Measurements from ENCODE around the gene UBD.
A peak's percentile ranks its signal among the peaks of the same experiment; 100 is the strongest.

The UBD gene

DNA sequence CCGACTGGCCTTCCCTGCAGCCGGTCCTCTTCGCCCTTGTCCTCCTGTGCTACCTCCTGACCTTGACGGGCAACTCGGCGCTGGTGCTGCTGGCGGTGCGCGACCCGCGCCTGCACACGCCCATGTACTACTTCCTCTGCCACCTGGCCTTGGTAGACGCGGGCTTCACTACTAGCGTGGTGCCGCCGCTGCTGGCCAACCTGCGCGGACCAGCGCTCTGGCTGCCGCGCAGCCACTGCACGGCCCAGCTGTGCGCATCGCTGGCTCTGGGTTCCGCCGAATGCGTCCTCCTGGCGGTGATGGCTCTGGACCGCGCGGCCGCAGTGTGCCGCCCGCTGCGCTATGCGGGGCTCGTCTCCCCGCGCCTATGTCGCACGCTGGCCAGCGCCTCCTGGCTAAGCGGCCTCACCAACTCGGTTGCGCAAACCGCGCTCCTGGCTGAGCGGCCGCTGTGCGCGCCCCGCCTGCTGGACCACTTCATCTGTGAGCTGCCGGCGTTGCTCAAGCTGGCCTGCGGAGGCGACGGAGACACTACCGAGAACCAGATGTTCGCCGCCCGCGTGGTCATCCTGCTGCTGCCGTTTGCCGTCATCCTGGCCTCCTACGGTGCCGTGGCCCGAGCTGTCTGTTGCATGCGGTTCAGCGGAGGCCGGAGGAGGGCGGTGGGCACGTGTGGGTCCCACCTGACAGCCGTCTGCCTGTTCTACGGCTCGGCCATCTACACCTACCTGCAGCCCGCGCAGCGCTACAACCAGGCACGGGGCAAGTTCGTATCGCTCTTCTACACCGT is 6.1 kb downstream of the UBD start:
- Histone ChIP-seq H3K27ac (ENCODE audit: extremely low read depth, low read depth, low read length) (peak overlapping the region; percentile 3; the same call in 1 of the 2 replicates), H3K9me3 (ENCODE audit: control insufficient read depth, insufficient read depth, low read depth, low read length) (no peaks in the 10 kb centered on the region), H3K36me3 (ENCODE audit: control insufficient read depth in 2 of 2, insufficient read depth in 1 of 2, low read length in 2 of 2) (no peaks in the 10 kb centered on the region), H3K4me1 (ENCODE audit: control insufficient read depth, insufficient read depth, low read length) (peaks cover 12% of the 10 kb centered on the region), H3K4me3 (ENCODE audit: low read depth, low read length) (peak overlapping the region; percentile 44)
- ChIA-PET POLR2A (no interaction called here), CTCF (interaction anchor here (0.6 kb wide), 2 partner anchors 56 to 122 kb away, joined by 3 to 4 read pairs; no protein-coding TSS in a partner anchor)
- TF ChIP-seq ZNF112 (tag by site-specific recombination; IDR thresholded peaks at IDR 0.05) (no peak), ZNF660 (tag by site-specific recombination; IDR thresholded peaks at IDR 0.05) (no peak), ZSCAN23 (tag by site-specific recombination; IDR thresholded peaks at IDR 0.05) (no peak), ZNF324 (tag by site-specific recombination; IDR thresholded peaks at IDR 0.05) (no peak), ZNF664 (tag by site-specific recombination; IDR thresholded peaks at IDR 0.05) (no peak), BCL11A (tag by site-specific recombination; IDR thresholded peaks at IDR 0.05; ENCODE audit: low read depth) (no peak), ZNF785 (tag by site-specific recombination; IDR thresholded peaks at IDR 0.05) (no peak), ZNF239 (tag by site-specific recombination; IDR thresholded peaks at IDR 0.05) (no peak), ZNF558 (tag by site-specific recombination; IDR thresholded peaks at IDR 0.05) (no peak), ZNF2 (tag by site-specific recombination; IDR thresholded peaks at IDR 0.05) (no peak), ZNF37A (tag by site-specific recombination; IDR thresholded peaks at IDR 0.05) (no peak), ZFP3 (tag by site-specific recombination; IDR thresholded peaks at IDR 0.05; ENCODE audit: low read depth) (no peak), ZFP69B (tag by site-specific recombination; IDR thresholded peaks at IDR 0.05) (peak; percentile 61), ZNF132 (tag by site-specific recombination; IDR thresholded peaks at IDR 0.05; ENCODE audit: borderline replicate concordance) (no peak), ZNF600 (tag by site-specific recombination; IDR thresholded peaks at IDR 0.05) (peak; percentile 87), ZNF791 (tag by site-specific recombination; IDR thresholded peaks at IDR 0.05) (no peak), ZNF23 (tag by site-specific recombination; IDR thresholded peaks at IDR 0.05; ENCODE audit: borderline replicate concordance) (no peak)
- TF ChIP-seq, protein P1, sequence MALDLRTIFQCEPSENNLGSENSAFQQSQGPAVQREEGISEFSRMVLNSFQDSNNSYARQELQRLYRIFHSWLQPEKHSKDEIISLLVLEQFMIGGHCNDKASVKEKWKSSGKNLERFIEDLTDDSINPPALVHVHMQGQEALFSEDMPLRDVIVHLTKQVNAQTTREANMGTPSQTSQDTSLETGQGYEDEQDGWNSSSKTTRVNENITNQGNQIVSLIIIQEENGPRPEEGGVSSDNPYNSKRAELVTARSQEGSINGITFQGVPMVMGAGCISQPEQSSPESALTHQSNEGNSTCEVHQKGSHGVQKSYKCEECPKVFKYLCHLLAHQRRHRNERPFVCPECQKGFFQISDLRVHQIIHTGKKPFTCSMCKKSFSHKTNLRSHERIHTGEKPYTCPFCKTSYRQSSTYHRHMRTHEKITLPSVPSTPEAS (tag by site-specific recombination; IDR thresholded peaks at IDR 0.05) = no peak
- TF ChIP-seq, protein P2, sequence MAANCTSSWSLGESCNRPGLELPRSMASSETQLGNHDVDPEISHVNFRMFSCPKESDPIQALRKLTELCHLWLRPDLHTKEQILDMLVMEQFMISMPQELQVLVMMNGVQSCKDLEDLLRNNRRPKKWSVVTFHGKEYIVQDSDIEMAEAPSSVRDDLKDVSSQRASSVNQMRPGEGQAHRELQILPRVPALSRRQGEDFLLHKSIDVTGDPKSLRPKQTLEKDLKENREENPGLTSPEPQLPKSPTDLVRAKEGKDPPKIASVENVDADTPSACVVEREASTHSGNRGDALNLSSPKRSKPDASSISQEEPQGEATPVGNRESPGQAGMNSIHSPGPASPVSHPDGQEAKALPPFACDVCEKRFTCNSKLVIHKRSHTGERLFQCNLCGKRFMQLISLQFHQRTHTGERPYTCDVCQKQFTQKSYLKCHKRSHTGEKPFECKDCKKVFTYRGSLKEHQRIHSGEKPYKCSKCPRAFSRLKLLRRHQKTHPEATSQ (tag by site-specific recombination; IDR thresholded peaks at IDR 0.05) = no peak
- TF ChIP-seq, protein P3, sequence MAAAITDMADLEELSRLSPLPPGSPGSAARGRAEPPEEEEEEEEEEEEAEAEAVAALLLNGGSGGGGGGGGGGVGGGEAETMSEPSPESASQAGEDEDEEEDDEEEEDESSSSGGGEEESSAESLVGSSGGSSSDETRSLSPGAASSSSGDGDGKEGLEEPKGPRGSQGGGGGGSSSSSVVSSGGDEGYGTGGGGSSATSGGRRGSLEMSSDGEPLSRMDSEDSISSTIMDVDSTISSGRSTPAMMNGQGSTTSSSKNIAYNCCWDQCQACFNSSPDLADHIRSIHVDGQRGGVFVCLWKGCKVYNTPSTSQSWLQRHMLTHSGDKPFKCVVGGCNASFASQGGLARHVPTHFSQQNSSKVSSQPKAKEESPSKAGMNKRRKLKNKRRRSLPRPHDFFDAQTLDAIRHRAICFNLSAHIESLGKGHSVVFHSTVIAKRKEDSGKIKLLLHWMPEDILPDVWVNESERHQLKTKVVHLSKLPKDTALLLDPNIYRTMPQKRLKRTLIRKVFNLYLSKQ (tag by site-specific recombination; IDR thresholded peaks at IDR 0.05; ENCODE audit: borderline replicate concordance) = no peak
- TF ChIP-seq, protein P4, sequence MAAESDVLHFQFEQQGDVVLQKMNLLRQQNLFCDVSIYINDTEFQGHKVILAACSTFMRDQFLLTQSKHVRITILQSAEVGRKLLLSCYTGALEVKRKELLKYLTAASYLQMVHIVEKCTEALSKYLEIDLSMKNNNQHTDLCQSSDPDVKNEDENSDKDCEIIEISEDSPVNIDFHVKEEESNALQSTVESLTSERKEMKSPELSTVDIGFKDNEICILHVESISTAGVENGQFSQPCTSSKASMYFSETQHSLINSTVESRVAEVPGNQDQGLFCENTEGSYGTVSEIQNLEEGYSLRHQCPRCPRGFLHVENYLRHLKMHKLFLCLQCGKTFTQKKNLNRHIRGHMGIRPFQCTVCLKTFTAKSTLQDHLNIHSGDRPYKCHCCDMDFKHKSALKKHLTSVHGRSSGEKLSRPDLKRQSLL (tag by site-specific recombination; IDR thresholded peaks at IDR 0.05) = 0 out of 2 replicates have a peak, but pooled peaks have one; percentile 29
- TF ChIP-seq, protein P5, sequence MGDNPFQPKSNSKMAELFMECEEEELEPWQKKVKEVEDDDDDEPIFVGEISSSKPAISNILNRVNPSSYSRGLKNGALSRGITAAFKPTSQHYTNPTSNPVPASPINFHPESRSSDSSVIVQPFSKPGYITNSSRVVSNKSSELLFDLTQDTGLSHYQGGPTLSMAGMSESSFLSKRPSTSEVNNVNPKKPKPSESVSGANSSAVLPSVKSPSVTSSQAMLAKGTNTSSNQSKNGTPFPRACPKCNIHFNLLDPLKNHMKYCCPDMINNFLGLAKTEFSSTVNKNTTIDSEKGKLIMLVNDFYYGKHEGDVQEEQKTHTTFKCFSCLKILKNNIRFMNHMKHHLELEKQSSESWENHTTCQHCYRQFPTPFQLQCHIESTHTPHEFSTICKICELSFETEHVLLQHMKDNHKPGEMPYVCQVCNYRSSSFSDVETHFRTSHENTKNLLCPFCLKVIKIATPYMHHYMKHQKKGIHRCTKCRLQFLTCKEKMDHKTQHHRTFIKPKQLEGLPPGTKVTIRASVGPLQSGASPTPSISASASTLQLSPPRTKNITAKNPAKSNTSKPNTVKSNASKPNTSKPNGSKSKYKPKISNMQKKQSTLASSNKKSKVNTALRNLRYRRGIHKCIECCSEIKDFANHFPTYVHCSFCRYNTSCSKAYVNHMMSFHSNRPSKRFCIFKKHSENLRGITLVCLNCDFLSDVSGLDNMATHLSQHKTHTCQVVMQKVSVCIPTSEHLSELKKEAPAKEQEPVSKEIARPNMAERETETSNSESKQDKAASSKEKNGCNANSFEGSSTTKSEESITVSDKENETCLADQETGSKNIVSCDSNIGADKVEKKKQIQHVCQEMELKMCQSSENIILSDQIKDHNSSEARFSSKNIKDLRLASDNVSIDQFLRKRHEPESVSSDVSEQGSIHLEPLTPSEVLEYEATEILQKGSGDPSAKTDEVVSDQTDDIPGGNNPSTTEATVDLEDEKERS (tag by site-specific recombination; IDR thresholded peaks at IDR 0.05) = no peak
- TF ChIP-seq, protein P6, sequence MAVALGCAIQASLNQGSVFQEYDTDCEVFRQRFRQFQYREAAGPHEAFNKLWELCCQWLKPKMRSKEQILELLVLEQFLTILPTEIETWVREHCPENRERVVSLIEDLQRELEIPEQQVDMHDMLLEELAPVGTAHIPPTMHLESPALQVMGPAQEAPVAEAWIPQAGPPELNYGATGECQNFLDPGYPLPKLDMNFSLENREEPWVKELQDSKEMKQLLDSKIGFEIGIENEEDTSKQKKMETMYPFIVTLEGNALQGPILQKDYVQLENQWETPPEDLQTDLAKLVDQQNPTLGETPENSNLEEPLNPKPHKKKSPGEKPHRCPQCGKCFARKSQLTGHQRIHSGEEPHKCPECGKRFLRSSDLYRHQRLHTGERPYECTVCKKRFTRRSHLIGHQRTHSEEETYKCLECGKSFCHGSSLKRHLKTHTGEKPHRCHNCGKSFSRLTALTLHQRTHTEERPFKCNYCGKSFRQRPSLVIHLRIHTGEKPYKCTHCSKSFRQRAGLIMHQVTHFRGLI (tag by site-specific recombination; IDR thresholded peaks at IDR 0.05) = peak; percentile 77
- TF ChIP-seq, protein P7, sequence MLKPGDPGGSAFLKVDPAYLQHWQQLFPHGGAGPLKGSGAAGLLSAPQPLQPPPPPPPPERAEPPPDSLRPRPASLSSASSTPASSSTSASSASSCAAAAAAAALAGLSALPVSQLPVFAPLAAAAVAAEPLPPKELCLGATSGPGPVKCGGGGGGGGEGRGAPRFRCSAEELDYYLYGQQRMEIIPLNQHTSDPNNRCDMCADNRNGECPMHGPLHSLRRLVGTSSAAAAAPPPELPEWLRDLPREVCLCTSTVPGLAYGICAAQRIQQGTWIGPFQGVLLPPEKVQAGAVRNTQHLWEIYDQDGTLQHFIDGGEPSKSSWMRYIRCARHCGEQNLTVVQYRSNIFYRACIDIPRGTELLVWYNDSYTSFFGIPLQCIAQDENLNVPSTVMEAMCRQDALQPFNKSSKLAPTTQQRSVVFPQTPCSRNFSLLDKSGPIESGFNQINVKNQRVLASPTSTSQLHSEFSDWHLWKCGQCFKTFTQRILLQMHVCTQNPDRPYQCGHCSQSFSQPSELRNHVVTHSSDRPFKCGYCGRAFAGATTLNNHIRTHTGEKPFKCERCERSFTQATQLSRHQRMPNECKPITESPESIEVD (tag by site-specific recombination; IDR thresholded peaks at IDR 0.05) = no peak

Measured in HEK293 (cell line).